OCI-LY7 (cell line): Measurements from ENCODE around the gene SCGB1C2. TPM values are rescaled to one million over a fixed set of nuclear protein-coding genes. Genes with fewer than 3 reads are reported as not detected.

ENCODE experiments used
- BruUV-seq: library from RNA; stranded (reverse); fragments of 400-500 nt; replicated peaks from 2 replicates; lab custom pipeline; 2021; lab: Mats Ljungman, UMichigan
- CTCF ChIA-PET: fragments of 300-600 bp; sonication (Branson Sonifier 250); formaldehyde crosslinking; loops from one replicate; lab custom pipeline; 2022; ENCODE audit warnings: antibody characterized with exemption; ENCODE audit not compliant: unreplicated experiment; lab: Charles Lee
- POLR2A ChIA-PET: fragments of 300-600 bp; sonication (Branson Sonifier 250); formaldehyde crosslinking; loops from one replicate; lab custom pipeline; 2022; ENCODE audit warnings: antibody characterized with exemption; lab: Charles Lee
- DNase-seq: peaks from one replicate; pipeline ENCODE4 v3.0.0-alpha.2; 2015; ENCODE audit warnings: low spot score
- H2AFZ ChIP-seq: fragments of 200-600 bp; sonication (generic), shearing (Covaris generic); 2 replicates; pipeline ENCODE4 v1.6.1; 2014; ENCODE audit warnings: mild to moderate bottlenecking, antibody characterized with exemption, low read length, moderate library complexity
- H3K27ac ChIP-seq: fragments of 200-600 bp; sonication (generic); 2 replicates; pipeline ENCODE4 v1.5.1; 2014; ENCODE audit warnings: mixed run types, low read depth, mild to moderate bottlenecking, moderate library complexity, low read length, inconsistent platforms; ENCODE audit not compliant: poor library complexity, severe bottlenecking
- H3K36me3 ChIP-seq: fragments of 200-600 bp; sonication (generic); 2 replicates; pipeline ENCODE4 v1.6.1; 2014; ENCODE audit warnings: mild to moderate bottlenecking, antibody characterized with exemption, low read length, moderate library complexity, mixed read lengths; ENCODE audit not compliant: insufficient read depth
- H3K4me1 ChIP-seq: fragments of 200-600 bp; sonication (generic); 2 replicates; pipeline ENCODE4 v1.5.1; 2014; ENCODE audit warnings: mild to moderate bottlenecking, low read length; ENCODE audit not compliant: insufficient read depth, poor library complexity, severe bottlenecking
- H3K4me2 ChIP-seq: fragments of 200-600 bp; sonication (generic); 2 replicates; pipeline ENCODE4 v1.6.1; 2014; ENCODE audit warnings: mild to moderate bottlenecking, low read length
- H3K4me3 ChIP-seq: fragments of 200-600 bp; sonication (generic); 2 replicates; pipeline ENCODE4 v1.5.1; 2014; ENCODE audit warnings: mild to moderate bottlenecking, low read depth, low read length; ENCODE audit not compliant: poor library complexity, severe bottlenecking
- H3K79me2 ChIP-seq: fragments of 200-600 bp; sonication (generic); 2 replicates; pipeline ENCODE4 v1.6.1; 2016; ENCODE audit warnings: low read depth, mild to moderate bottlenecking, low read length, moderate library complexity, mixed read lengths; ENCODE audit not compliant: insufficient read depth
- H3K9me2 ChIP-seq: fragments of 200-600 bp; sonication (generic); 2 replicates; pipeline ENCODE4 v1.6.1; 2016; ENCODE audit warnings: mild to moderate bottlenecking, low read length, mixed read lengths; ENCODE audit not compliant: insufficient read depth
- H3K9me3 ChIP-seq: fragments of 200-600 bp; sonication (generic); 2 replicates; pipeline ENCODE4 v1.6.1; 2014; ENCODE audit warnings: mild to moderate bottlenecking, mixed run types, low read length, mixed read lengths
- H4K20me1 ChIP-seq: fragments of 200-600 bp; sonication (generic); 2 replicates; pipeline ENCODE4 v1.6.1; 2014; ENCODE audit warnings: mild to moderate bottlenecking, antibody characterized with exemption, low read length, moderate library complexity, mixed read lengths; ENCODE audit not compliant: insufficient read depth
- EZH2phosphoT487 ChIP-seq: fragments of 200-600 bp; sonication (generic); IDR thresholded peaks from 2 replicates; pipeline ENCODE4 v1.6.1; 2018; ENCODE audit warnings: low read depth, borderline replicate concordance, mild to moderate bottlenecking, mixed run types, antibody characterized with exemption, low read length, moderate library complexity, mixed read lengths
- intact Hi-C: fragments of 100-400 bp; cut with micrococcal nuclease; formaldehyde crosslinking; loops from one replicate; pipeline ENCODE4 v1.10.0; 2022; ENCODE audit not compliant: unreplicated experiment
- total RNA-seq, 2 experiments: library from RNA; depleted of rRNA in 1 of 2; stranded (reverse); fragments of >200 nt in 1 of 2; shearing (Covaris generic) in 1 of 2; gene quantifications; 2 replicates each; pipeline ENCODE4 v1.2.3, GENCODE V29; 2014 to 2022
- TF ChIP-seq, protein P1 (sequence below): fragments of 200-600 bp; sonication (generic); conservative IDR thresholded peaks from 2 replicates; pipeline ENCODE4 v1.5.1; 2014; ENCODE audit warnings: mild to moderate bottlenecking, antibody characterized with exemption, low read length, moderate library complexity, mixed read lengths

Gene SCGB1C2
- total RNA-seq, 2 experiments from 2014 or later, result not detected

DNA sequence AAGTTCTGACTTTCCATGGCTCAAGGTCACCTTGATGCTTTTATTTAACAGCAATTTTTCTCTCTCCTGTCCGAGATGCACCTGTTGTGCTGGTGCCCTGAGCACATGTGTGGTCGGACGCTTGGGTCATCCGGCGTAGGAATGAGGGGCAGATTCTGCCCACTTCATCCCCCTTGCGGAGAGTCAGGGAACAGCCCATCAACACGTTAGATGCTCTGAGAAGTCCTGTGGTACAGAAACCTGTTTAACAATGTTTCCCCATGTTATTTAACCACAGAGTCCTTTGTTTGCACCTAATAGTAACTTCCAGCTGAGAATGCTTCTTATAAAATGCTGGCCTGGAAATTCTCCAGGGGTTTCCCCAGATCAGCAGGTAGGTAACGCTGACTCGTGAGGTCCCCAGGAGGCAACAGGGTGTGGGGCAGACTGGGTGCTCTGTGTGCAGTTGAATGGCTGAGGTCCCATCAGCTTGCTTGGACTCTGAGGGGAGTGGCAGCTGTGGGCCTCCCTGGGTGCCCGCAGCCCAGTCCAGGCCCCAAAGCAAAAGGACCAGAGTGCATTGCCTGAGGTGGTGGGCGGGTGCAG is 26.2 kb downstream of the SCGB1C2 start:
- H3K36me3 ChIP-seq, result no peaks in the 10 kb centered on the region
- no peak overlapping the region for H3K4me2 ChIP-seq
- CTCF ChIA-PET, result no interaction called here
- intact Hi-C loops, result loop anchor here (2.0 kb wide), 1 partner anchor 223 kb away; no protein-coding TSS in a partner anchor
- H3K9me3 ChIP-seq, result no peaks in the 10 kb centered on the region
- no peaks in the 10 kb centered on the region for H4K20me1 ChIP-seq
- no peaks in the 10 kb centered on the region for H3K9me2 ChIP-seq
- no peak overlapping the region for H3K4me3 ChIP-seq
- no peak overlapping the region for H2AFZ ChIP-seq
- no TSS peak for BruUV-seq
- no peaks in the 10 kb centered on the region for H3K79me2 ChIP-seq
- H3K27ac ChIP-seq, result no peak overlapping the region
- H3K4me1 ChIP-seq, result no peaks in the 10 kb centered on the region
- POLR2A ChIA-PET, result no interaction called here
- DNase-seq, result no peak
- TF ChIP-seq, protein P1, sequence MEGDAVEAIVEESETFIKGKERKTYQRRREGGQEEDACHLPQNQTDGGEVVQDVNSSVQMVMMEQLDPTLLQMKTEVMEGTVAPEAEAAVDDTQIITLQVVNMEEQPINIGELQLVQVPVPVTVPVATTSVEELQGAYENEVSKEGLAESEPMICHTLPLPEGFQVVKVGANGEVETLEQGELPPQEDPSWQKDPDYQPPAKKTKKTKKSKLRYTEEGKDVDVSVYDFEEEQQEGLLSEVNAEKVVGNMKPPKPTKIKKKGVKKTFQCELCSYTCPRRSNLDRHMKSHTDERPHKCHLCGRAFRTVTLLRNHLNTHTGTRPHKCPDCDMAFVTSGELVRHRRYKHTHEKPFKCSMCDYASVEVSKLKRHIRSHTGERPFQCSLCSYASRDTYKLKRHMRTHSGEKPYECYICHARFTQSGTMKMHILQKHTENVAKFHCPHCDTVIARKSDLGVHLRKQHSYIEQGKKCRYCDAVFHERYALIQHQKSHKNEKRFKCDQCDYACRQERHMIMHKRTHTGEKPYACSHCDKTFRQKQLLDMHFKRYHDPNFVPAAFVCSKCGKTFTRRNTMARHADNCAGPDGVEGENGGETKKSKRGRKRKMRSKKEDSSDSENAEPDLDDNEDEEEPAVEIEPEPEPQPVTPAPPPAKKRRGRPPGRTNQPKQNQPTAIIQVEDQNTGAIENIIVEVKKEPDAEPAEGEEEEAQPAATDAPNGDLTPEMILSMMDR, result no peak
- no peak for TF ChIP-seq EZH2phosphoT487

DNA sequence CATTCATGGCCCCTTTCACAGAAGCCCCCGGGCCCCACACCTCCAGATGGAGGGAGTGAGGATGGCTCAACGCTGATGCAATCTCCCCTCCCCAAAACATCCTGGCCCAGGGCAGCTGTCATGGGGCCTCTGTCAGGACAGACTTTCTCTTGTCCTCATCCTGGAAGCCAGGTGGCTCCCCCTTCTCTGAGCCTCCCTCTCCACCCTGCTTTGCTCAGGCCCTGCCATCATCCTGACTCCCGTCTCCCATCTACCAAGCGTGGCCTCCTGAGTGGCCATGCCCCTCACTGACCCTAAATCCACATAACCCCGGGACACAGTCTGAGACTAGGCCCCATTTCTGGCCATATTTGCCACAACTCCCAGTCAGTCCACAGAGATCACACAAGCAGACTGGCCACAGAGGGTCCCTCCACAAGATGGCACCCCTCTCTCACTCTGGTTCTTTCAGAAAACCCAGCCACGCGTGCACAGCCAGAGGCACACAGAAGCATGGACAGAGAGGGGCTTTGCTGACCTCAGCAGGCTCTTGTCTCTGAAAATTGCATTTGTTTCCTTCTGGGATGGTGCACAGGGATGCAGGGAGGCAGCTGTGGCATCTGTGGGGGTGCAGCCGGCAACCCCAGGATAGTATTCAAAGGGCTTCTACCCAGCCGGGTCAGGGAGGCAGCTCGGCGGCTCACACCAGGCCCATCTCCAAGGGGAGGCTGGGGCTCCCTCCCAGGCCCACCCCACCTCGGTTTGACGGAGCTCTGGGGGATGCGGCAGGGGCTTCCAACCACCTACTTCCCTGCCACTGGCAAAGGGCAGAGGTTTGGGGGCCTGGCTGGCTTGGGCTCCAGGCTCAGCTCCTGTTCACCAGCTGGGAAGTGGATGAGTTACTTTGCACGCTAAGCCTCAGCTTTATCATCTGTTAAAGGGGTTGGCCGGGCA is 27.2 kb downstream of the SCGB1C2 start:
- Histone ChIP-seq H4K20me1 (no peaks in the 10 kb centered on the region), H3K9me2 (no peaks in the 10 kb centered on the region), H3K9me3 (no peaks in the 10 kb centered on the region), H3K4me1 (no peaks in the 10 kb centered on the region), H3K79me2 (no peaks in the 10 kb centered on the region), H2AFZ (no peak overlapping the region), H3K4me3 (no peak overlapping the region), H3K4me2 (no peak overlapping the region), H3K27ac (no peak overlapping the region), H3K36me3 (no peaks in the 10 kb centered on the region)
- TF ChIP-seq, protein P1, result peak; percentile 78
- TF ChIP-seq EZH2phosphoT487, result no peak
- CTCF ChIA-PET, result no interaction called here
- intact Hi-C loops, result loop anchor here (2.0 kb wide), 1 partner anchor 222 kb away; no protein-coding TSS in a partner anchor
- no TSS peak for BruUV-seq
- peak; percentile 63 for DNase-seq
- POLR2A ChIA-PET, result no interaction called here
